ENCODE measurements around the gene TDRD12. TPM values are rescaled to one million over a fixed set of nuclear protein-coding genes. Genes with fewer than 3 reads are reported as not detected.

TDRD12 gene
- total and polyA plus RNA-seq, 11 donors: 0.06 to 0.63 (median 0.23) TPM; not detected in 5

DNA sequence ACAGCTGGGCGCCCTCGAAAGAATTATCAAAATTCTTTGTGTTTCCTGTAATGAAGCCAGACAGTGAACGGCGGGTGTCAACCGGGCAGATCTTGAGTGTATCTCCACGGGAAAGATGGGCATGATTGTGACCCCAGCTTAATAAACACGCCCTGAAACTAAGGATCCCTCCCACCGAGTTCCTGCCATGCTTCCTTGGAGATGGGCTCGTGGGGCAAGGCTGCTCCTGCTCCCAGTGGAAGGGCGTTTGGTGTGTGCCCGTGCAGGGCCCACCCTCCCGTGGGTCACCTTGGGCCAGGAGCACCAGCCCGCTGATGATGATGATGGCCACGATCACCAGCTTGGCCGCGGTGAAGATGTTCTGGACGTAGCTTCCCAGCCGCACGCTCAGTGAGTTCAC lies 142.6 kb downstream of the TDRD12 start:
- Histone ChIP-seq H3K36me3 (no peaks in the 10 kb centered on the region), H3K4me3 (no peak overlapping the region), H3K27me3 (no peaks in the 10 kb centered on the region), H3K9me3 (no peaks in the 10 kb centered on the region), H3K4me1 (no peaks in the 10 kb centered on the region), H3K27ac (no peak overlapping the region)
- 85 to 89% (median 87%) methylated on average over 19 of the region's 19 CpGs for WGBS, 4 donors
- ATAC-seq: no peak
- intact Hi-C loops (cut with DNase I): no loop called here
- no peak for TF ChIP-seq POLR2A (IDR thresholded peaks at IDR 0.05)
- TF ChIP-seq, protein P1, sequence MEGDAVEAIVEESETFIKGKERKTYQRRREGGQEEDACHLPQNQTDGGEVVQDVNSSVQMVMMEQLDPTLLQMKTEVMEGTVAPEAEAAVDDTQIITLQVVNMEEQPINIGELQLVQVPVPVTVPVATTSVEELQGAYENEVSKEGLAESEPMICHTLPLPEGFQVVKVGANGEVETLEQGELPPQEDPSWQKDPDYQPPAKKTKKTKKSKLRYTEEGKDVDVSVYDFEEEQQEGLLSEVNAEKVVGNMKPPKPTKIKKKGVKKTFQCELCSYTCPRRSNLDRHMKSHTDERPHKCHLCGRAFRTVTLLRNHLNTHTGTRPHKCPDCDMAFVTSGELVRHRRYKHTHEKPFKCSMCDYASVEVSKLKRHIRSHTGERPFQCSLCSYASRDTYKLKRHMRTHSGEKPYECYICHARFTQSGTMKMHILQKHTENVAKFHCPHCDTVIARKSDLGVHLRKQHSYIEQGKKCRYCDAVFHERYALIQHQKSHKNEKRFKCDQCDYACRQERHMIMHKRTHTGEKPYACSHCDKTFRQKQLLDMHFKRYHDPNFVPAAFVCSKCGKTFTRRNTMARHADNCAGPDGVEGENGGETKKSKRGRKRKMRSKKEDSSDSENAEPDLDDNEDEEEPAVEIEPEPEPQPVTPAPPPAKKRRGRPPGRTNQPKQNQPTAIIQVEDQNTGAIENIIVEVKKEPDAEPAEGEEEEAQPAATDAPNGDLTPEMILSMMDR (IDR thresholded peaks at IDR 0.05): no peak
- DNase-seq: no peak

DNA sequence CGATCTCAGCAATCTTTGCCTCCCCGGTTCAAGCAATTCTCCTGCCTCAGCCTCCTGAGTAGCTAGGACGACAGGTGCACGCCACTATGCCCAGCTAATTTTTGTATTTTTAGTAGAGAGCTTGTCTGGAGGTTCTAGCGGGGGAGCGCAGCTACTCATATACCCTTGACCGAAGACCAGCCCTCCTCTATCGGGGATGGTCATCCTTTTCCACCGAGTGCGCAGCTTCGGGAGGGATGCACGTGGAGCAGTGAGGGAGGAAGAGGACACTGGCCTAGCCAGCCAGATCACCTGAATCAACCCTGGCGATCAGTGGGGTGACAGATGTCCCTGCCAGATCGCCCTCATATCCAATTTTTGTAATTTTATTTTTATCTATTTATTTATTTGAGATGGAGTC lies 143.2 kb downstream of the TDRD12 start:
- Histone ChIP-seq H3K36me3 (no peaks in the 10 kb centered on the region), H3K4me1 (no peaks in the 10 kb centered on the region), H3K27ac (no peak overlapping the region), H3K9me3 (no peaks in the 10 kb centered on the region), H3K27me3 (no peaks in the 10 kb centered on the region), H3K4me3 (no peak overlapping the region)
- no peak for ATAC-seq
- no peak for DNase-seq
- 92 to 96% (median 94%) methylated on average over 14 of the region's 14 CpGs for WGBS, 4 donors
- intact Hi-C loops (cut with DNase I): no loop called here
- TF ChIP-seq POLR2A (IDR thresholded peaks at IDR 0.05): no peak
- TF ChIP-seq, protein P1 (IDR thresholded peaks at IDR 0.05): no peak

DNA sequence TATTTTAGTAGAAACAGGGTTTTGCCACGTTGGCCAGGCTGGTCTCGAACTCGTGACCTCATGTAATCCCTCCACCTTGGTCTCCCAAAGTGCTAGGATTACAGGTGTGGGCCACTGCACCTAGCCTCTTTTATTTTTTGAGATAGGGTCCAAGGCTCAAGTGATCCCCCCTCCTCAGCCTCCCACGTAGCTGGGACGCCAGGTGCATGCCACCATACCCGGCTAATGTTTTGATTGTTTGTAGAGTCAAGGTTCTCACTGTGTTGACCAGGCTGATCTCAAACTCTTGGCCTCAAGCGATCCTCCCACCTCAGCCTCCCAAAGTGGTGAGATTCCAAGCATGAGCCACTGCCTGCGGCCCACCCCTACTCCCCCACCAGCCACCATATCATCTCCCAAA lies 143.7 kb downstream of the TDRD12 start:
- intact Hi-C loops (cut with DNase I): no loop called here
- H3K27me3 ChIP-seq: no peaks in the 10 kb centered on the region
- WGBS, 4 donors: 83 to 93% (median 91%) methylated on average over 8 of the region's 8 CpGs
- no peaks in the 10 kb centered on the region for H3K4me1 ChIP-seq
- TF ChIP-seq, protein P1 (IDR thresholded peaks at IDR 0.05): no peak
- TF ChIP-seq POLR2A (IDR thresholded peaks at IDR 0.05): no peak
- no peak for DNase-seq
- no peaks in the 10 kb centered on the region for H3K36me3 ChIP-seq
- no peak overlapping the region for H3K27ac ChIP-seq
- H3K9me3 ChIP-seq: no peaks in the 10 kb centered on the region
- no peak overlapping the region for H3K4me3 ChIP-seq
- no peak for ATAC-seq

DNA sequence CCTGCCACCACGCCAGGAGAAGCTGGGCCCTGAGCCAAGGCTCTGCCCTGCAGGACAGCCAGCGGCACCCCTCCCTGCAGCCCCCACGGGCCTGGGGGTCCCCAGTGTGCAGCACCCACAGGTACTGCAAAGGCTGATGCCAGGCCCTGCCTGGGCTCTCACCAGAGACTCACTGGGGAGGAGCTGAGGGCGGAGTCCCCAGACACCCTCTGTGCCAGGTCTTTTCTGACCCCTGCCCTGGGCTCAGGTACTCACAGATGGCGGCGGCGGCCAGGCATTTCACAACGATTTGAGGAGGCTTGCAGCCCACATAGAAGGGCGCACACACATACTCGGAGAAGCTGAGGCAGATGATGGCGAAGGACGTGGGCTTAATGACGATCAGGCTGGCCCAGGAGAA lies 144.3 kb downstream of the TDRD12 start:
- no peaks in the 10 kb centered on the region for H3K27me3 ChIP-seq
- ATAC-seq: no peak
- 86 to 100% (median 90%) methylated on average over 8 to 13 of the region's 13 CpGs for WGBS, 4 donors
- no peaks in the 10 kb centered on the region for H3K4me1 ChIP-seq
- no peak overlapping the region for H3K4me3 ChIP-seq
- TF ChIP-seq POLR2A (IDR thresholded peaks at IDR 0.05): no peak
- TF ChIP-seq, protein P1 (IDR thresholded peaks at IDR 0.05): no peak
- no peak overlapping the region for H3K27ac ChIP-seq
- no peaks in the 10 kb centered on the region for H3K9me3 ChIP-seq
- DNase-seq: no peak
- no peaks in the 10 kb centered on the region for H3K36me3 ChIP-seq
- intact Hi-C loops (cut with DNase I): no loop called here

All from heart left ventricle (tissue), 16 donors.